ENCODE data around the gene MOSPD3. TPM values are rescaled to one million over a fixed set of nuclear protein-coding genes. Genes with fewer than 3 reads are reported as not detected.

MOSPD3 gene
- total RNA-seq, 1 donor from 2014 or later = 11.8 TPM

GRCh38 chr7:100566018-100566531, 46.3 kb upstream of the MOSPD3 start:
- Histone ChIP-seq H3K27ac (no peak overlapping the region), H3K27me3 (no peaks in the 10 kb centered on the region), H3K4me1 (peaks cover 31% of the 10 kb centered on the region), H3K36me3 (peaks cover 0 to 8% of the 10 kb centered on the region in 2 donors), H3K4me3 (no peak overlapping the region), H3K9me3 (no peaks in the 10 kb centered on the region)
- intact Hi-C loops (cut with DNase I) = loop anchor here (5.0 kb wide), 1 partner anchor 126 kb away; the partner anchor contains the start of gene GIGYF1
- no peak for TF ChIP-seq POLR2AphosphoS5 (IDR thresholded peaks at IDR 0.05; ENCODE audit: insufficient read depth in 1 of 2, low read depth in 1 of 2)
- TF ChIP-seq POLR2A (IDR thresholded peaks at IDR 0.05) = no peak
- TF ChIP-seq, protein P1, sequence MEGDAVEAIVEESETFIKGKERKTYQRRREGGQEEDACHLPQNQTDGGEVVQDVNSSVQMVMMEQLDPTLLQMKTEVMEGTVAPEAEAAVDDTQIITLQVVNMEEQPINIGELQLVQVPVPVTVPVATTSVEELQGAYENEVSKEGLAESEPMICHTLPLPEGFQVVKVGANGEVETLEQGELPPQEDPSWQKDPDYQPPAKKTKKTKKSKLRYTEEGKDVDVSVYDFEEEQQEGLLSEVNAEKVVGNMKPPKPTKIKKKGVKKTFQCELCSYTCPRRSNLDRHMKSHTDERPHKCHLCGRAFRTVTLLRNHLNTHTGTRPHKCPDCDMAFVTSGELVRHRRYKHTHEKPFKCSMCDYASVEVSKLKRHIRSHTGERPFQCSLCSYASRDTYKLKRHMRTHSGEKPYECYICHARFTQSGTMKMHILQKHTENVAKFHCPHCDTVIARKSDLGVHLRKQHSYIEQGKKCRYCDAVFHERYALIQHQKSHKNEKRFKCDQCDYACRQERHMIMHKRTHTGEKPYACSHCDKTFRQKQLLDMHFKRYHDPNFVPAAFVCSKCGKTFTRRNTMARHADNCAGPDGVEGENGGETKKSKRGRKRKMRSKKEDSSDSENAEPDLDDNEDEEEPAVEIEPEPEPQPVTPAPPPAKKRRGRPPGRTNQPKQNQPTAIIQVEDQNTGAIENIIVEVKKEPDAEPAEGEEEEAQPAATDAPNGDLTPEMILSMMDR (IDR thresholded peaks at IDR 0.05) = no peak
- no peak for DNase-seq (ENCODE audit: extremely low spot score in 2 of 2)

GRCh38 chr7:100567031-100567730, 45.2 kb upstream of the MOSPD3 start:
- intact Hi-C loops (cut with DNase I) = loop anchor here (5.0 kb wide), 1 partner anchor 125 kb away; the partner anchor contains the start of gene GIGYF1

GRCh38 chr7:100567751-100568175, 44.6 kb upstream of the MOSPD3 start:
- intact Hi-C loops (cut with DNase I) = loop anchor here (5.0 kb wide), 1 partner anchor 125 kb away; the partner anchor contains the start of gene GIGYF1
- Histone ChIP-seq H3K4me3 (no peak overlapping the region), H3K9me3 (no peaks in the 10 kb centered on the region), H3K4me1 (peaks cover 31% of the 10 kb centered on the region), H3K36me3 (no peaks in the 10 kb centered on the region), H3K27me3 (no peaks in the 10 kb centered on the region), H3K27ac (no peak overlapping the region)
- TF ChIP-seq POLR2AphosphoS5 (IDR thresholded peaks at IDR 0.05; ENCODE audit: insufficient read depth in 1 of 2, low read depth in 1 of 2) (no peak), POLR2A (IDR thresholded peaks at IDR 0.05) (no peak)
- TF ChIP-seq, protein P1 (IDR thresholded peaks at IDR 0.05) = no peak
- no peak for DNase-seq (ENCODE audit: extremely low spot score in 2 of 2)

More at GRCh38 chr7:100567031-100567730, 45.2 kb upstream of the MOSPD3 start:
- TF ChIP-seq POLR2AphosphoS5 (IDR thresholded peaks at IDR 0.05; ENCODE audit: insufficient read depth in 1 of 2, low read depth in 1 of 2) = no peak
- TF ChIP-seq, protein P1 (IDR thresholded peaks at IDR 0.05) = no peak
- no peak for TF ChIP-seq POLR2A (IDR thresholded peaks at IDR 0.05)
- H3K27ac ChIP-seq = no peak overlapping the region
- no peak for DNase-seq (ENCODE audit: extremely low spot score in 2 of 2)
- peaks cover 31% of the 10 kb centered on the region for H3K4me1 ChIP-seq
- H3K4me3 ChIP-seq = no peak overlapping the region
- H3K36me3 ChIP-seq = peaks cover 0 to 4% of the 10 kb centered on the region in 2 donors
- H3K27me3 ChIP-seq = no peaks in the 10 kb centered on the region
- no peaks in the 10 kb centered on the region for H3K9me3 ChIP-seq

GRCh38 chr7:100568176-100568895, 44.0 kb upstream of the MOSPD3 start:
- Histone ChIP-seq H3K9me3 (no peaks in the 10 kb centered on the region), H3K4me3 (no peak overlapping the region), H3K36me3 (no peaks in the 10 kb centered on the region), H3K27me3 (no peaks in the 10 kb centered on the region), H3K27ac (no peak overlapping the region), H3K4me1 (peaks cover 31% of the 10 kb centered on the region)
- intact Hi-C loops (cut with DNase I) = loop anchor here (5.0 kb wide), 1 partner anchor 124 kb away; the partner anchor contains the start of gene GIGYF1
- TF ChIP-seq, protein P1 (IDR thresholded peaks at IDR 0.05) = no peak
- TF ChIP-seq POLR2A (IDR thresholded peaks at IDR 0.05) (no peak), POLR2AphosphoS5 (IDR thresholded peaks at IDR 0.05; ENCODE audit: insufficient read depth in 1 of 2, low read depth in 1 of 2) (no peak)
- DNase-seq (ENCODE audit: extremely low spot score in 2 of 2) = no peak
